A549 (cell line): ENCODE data around the gene ZNF326. TPM values are rescaled to one million over a fixed set of nuclear protein-coding genes. Genes with fewer than 3 reads are reported as not detected.
A peak's percentile ranks its signal among the peaks of the same experiment; 100 is the strongest.

Source experiments
- ATAC-seq, 2 experiments: fragments of 200-7000 bp in 1 of 2; fragments of >200 bp in 1 of 2; cut with Nextera tagmentation in 1 of 2; cut with Tn5 transposase in 1 of 2; 3 replicates each; pipeline versions ENCODE4 v1.8.0 to v1.9.1; 2018 to 2020; ENCODE audit warnings: mild to moderate bottlenecking in 1 of 2, moderate library complexity in 1 of 2
- CTCF ChIA-PET: fragments of 300-600 bp; sonication (Branson Sonifier 250); formaldehyde crosslinking; extraction: SDS; loops from one replicate; lab custom pipeline; 2021; ENCODE audit warnings: antibody characterized with exemption, inconsistent platforms; lab: Yijun Ruan, JAX
- POLR2A ChIA-PET: fragments of 350-600 bp; formaldehyde crosslinking; extraction: SDS; loops from one replicate; lab custom pipeline; 2021; ENCODE audit warnings: antibody characterized with exemption, inconsistent platforms; lab: Yijun Ruan, JAX
- DNase-seq, 2 experiments: peaks; one replicate each; pipeline versions ENCODE4 v3.0.0 to v3.0.0-alpha.2; 2011 to 2016; ENCODE audit warnings: low read depth in 1 of 2, low spot score in 1 of 2
- FAIRE-seq: peaks from 2 replicates; lab custom pipeline; 2011; peaks lifted over from hg19 to GRCh38; lab: Jason Lieb, UNC
- H3K27ac ChIP-seq, 2 experiments: fragments of >200 bp; sonication (Bioruptor Twin); formaldehyde crosslinking; 3 replicates each; pipeline ENCODE4 v1.5.1; 2016 to 2017
- H3K4me1 ChIP-seq: fragments of >200 bp; sonication (Bioruptor Twin); formaldehyde crosslinking; 3 replicates; pipeline ENCODE4 v1.6.1; 2016
- H3K4me2 ChIP-seq: fragments of >200 bp; sonication (Bioruptor Twin); formaldehyde crosslinking; 3 replicates; pipeline ENCODE4 v1.6.1; 2016
- H3K4me3 ChIP-seq: fragments of >200 bp; sonication (Bioruptor Twin); formaldehyde crosslinking; 3 replicates; pipeline ENCODE4 v1.5.1; 2016
- H3K9me3 ChIP-seq: fragments of >200 bp; sonication (Bioruptor Twin); formaldehyde crosslinking; 3 replicates; pipeline ENCODE4 v1.6.1; 2016
- BCL3 ChIP-seq: fragments of >200 bp; sonication (Bioruptor Twin); formaldehyde crosslinking; IDR thresholded peaks from 3 replicates; pipeline ENCODE4 v1.6.1; 2016
- CBX2 ChIP-seq: fragments of 200-600 bp; sonication (generic); IDR thresholded peaks from 2 replicates; pipeline ENCODE4 v1.6.1; 2016; ENCODE audit warnings: low read depth, mild to moderate bottlenecking, borderline replicate concordance
- CBX8 ChIP-seq: fragments of 200-600 bp; sonication (generic); IDR thresholded peaks from 2 replicates; pipeline ENCODE4 v1.6.1; 2016
- EP300 ChIP-seq, 2 experiments: fragments of >200 bp; sonication (Bioruptor Twin); formaldehyde crosslinking; IDR thresholded peaks; 2 replicates in 1 of 2; 3 replicates in 1 of 2; pipeline ENCODE4 v1.6.1; 2016 to 2017
- FOSL2 ChIP-seq, 2 experiments: fragments of 450-650 bp in 1 of 2; fragments of >200 bp in 1 of 2; sonication (Bioruptor Twin) in 1 of 2; formaldehyde crosslinking; IDR thresholded peaks; 2 replicates each; pipeline versions ENCODE4 v1.5.0 to v1.6.1; 2016 to 2020; ENCODE audit warnings: mild to moderate bottlenecking in 1 of 2, moderate library complexity in 1 of 2
- GATA3 ChIP-seq: IDR thresholded peaks from 2 replicates; pipeline ENCODE4 v1.6.1; 2012; ENCODE audit warnings: borderline replicate concordance
- MAFK ChIP-seq: fragments of 450-650 bp; IDR thresholded peaks from 2 replicates; pipeline ENCODE4 v1.6.1; 2014; ENCODE audit not compliant: partially characterized antibody
- MAX ChIP-seq: IDR thresholded peaks from 2 replicates; pipeline ENCODE4 v1.6.1; 2012
- NPAS2 ChIP-seq: fragments of 250-450 bp; sonication (Bioruptor Pico); IDR thresholded peaks from 2 replicates; pipeline ENCODE4 v1.8.0; 2022; ENCODE audit warnings: mild to moderate bottlenecking, moderate library complexity, borderline replicate concordance
- NR3C1 ChIP-seq: fragments of >200 bp; sonication (Bioruptor Twin); formaldehyde crosslinking; IDR thresholded peaks from 3 replicates; pipeline ENCODE4 v1.6.1; 2017
- PHF8 ChIP-seq: fragments of 200-600 bp; sonication (generic); IDR thresholded peaks from 2 replicates; pipeline ENCODE4 v1.6.1; 2016; ENCODE audit warnings: low read depth, mild to moderate bottlenecking, antibody characterized with exemption, moderate library complexity, borderline replicate concordance
- RAD21 ChIP-seq, 2 experiments: fragments of >200 bp in 1 of 2; sonication (Bioruptor Twin) in 1 of 2; formaldehyde crosslinking in 1 of 2; IDR thresholded peaks in 1 of 2; conservative IDR thresholded peaks in 1 of 2; 2 replicates in 1 of 2; 3 replicates in 1 of 2; pipeline ENCODE4 v1.6.1; 2012 to 2018; ENCODE audit warnings: inconsistent platforms in 1 of 2
- RARB ChIP-seq: fragments of 250-450 bp; sonication (Bioruptor Pico); IDR thresholded peaks from 2 replicates; pipeline ENCODE4 v1.8.0; 2021; ENCODE audit warnings: mild to moderate bottlenecking, moderate library complexity
- RFX5 ChIP-seq: fragments of 450-650 bp; IDR thresholded peaks from 2 replicates; pipeline ENCODE4 v1.7.1; 2014; ENCODE audit warnings: antibody characterized with exemption, mild to moderate bottlenecking, moderate library complexity
- RNF2 ChIP-seq: fragments of 200-600 bp; sonication (generic); IDR thresholded peaks from 2 replicates; pipeline ENCODE4 v1.6.1; 2016; ENCODE audit warnings: low read depth, mild to moderate bottlenecking, antibody characterized with exemption, moderate library complexity, borderline replicate concordance
- TP53 ChIP-seq: fragments of 250-450 bp; sonication (Bioruptor Pico); IDR thresholded peaks from 2 replicates; pipeline ENCODE4 v1.5.0; 2021; ENCODE audit warnings: mild to moderate bottlenecking, moderate library complexity
- WGBS: methylation state at CpG from one replicate; pipeline ENCODE4 v1.1.6; 2017; ENCODE audit errors: missing lambda C conversion rate; 5-methylcytosine and 5-hydroxymethylcytosine counted together
- polyA plus RNA-seq, 4 experiments: library from polyadenylated mRNA; depleted of rRNA in 3 of 4; stranded (reverse); fragments of >200 nt; fragmentation: RNase III in 1 of 4; extraction: RNeasy Plus Mini Kit Qiagen cat#74134 plus additional on column Dnase treatment in 1 of 4; gene quantifications; 2 replicates in 3 of 4; 3 replicates in 1 of 4; pipeline ENCODE4 v1.2.3, GENCODE V29; 2011 to 2017
- TF ChIP-seq, protein P1 (sequence below): fragments of 250-450 bp; sonication (Bioruptor Pico); IDR thresholded peaks from 2 replicates; pipeline ENCODE4 v1.5.0; 2020; ENCODE audit warnings: low read depth, mild to moderate bottlenecking, moderate library complexity
- TF ChIP-seq, protein P2 (sequence below): fragments of 250-450 bp; sonication (Bioruptor Pico); IDR thresholded peaks from 2 replicates; pipeline ENCODE4 v1.5.0; 2021; ENCODE audit warnings: mild to moderate bottlenecking, moderate library complexity, borderline replicate concordance

ZNF326 gene
- polyA plus RNA-seq, 2 of the 4 experiments (the other 2 are of a cell fraction): 32.3 to 47.8 TPM

GRCh38 chr1:89994231-89994804, 592 bp upstream of the ZNF326 start:
- Histone ChIP-seq H3K4me1 (peaks cover 55% of the 10 kb centered on the region), H3K4me2 (peak overlapping the region; percentile 73), H3K9me3 (no peaks in the 10 kb centered on the region), H3K27ac (peak overlapping the region; percentile 92 to 95), H3K4me3 (peak overlapping the region; percentile 72)
- POLR2A ChIA-PET: interaction anchor here (1.0 kb wide), 2 partner anchors 19 to 192 kb away, joined by 3 read pairs; no protein-coding TSS in a partner anchor
- no peak for FAIRE-seq
- CTCF ChIA-PET: interaction anchor here (1.0 to 1.2 kb wide), 2 partner anchors 186 to 195 kb away, joined by 3 read pairs; no protein-coding TSS in a partner anchor
- no peak for DNase-seq
- 71% methylated on average over 16 of the region's 16 CpGs for WGBS
- no peak for ATAC-seq
- TF ChIP-seq BCL3 (no peak), FOSL2 (IDR thresholded peaks at IDR 0.05) (no peak), FOSL2 (CRISPR knock-in tag; IDR thresholded peaks at IDR 0.05) (peak; percentile 53; the same call in 1 of the 2 replicates)

GRCh38 chr1:89995598-89996449, 914 bp downstream of the ZNF326 start:
- FAIRE-seq (no peak), DNase-seq (no peak), ATAC-seq (peak in 1 of 2 experiments; percentile 70; a peak in 3 of 6 replicates)
- Histone ChIP-seq H3K4me2 (peak overlapping the region; percentile 92), H3K4me1 (peaks cover 60% of the 10 kb centered on the region), H3K4me3 (peak overlapping the region; percentile 72), H3K27ac (peak overlapping the region; percentile 92 to 95), H3K9me3 (no peaks in the 10 kb centered on the region)
- TF ChIP-seq PHF8: no peak
- no peak for TF ChIP-seq RNF2
- TF ChIP-seq RFX5: no peak
- TF ChIP-seq FOSL2 (IDR thresholded peaks at IDR 0.05): no peak
- TF ChIP-seq FOSL2 (CRISPR knock-in tag; IDR thresholded peaks at IDR 0.05): no peak
- TF ChIP-seq CBX2: no peak
- TF ChIP-seq RAD21 (conservative IDR thresholded peaks at IDR 0.05 in 1 of 2, IDR thresholded peaks at IDR 0.05 in 1 of 2): no peak
- no peak for TF ChIP-seq MAFK
- no peak for TF ChIP-seq NPAS2 (CRISPR knock-in tag)
- TF ChIP-seq MAX: no peak
- TF ChIP-seq GATA3: no peak
- TF ChIP-seq, protein P1, sequence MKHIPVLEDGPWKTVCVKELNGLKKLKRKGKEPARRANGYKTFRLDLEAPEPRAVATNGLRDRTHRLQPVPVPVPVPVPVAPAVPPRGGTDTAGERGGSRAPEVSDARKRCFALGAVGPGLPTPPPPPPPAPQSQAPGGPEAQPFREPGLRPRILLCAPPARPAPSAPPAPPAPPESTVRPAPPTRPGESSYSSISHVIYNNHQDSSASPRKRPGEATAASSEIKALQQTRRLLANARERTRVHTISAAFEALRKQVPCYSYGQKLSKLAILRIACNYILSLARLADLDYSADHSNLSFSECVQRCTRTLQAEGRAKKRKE (CRISPR knock-in tag): no peak
- TF ChIP-seq CBX8: no peak
- no peak for TF ChIP-seq RARB (CRISPR knock-in tag)
- no peak for TF ChIP-seq NR3C1
- TF ChIP-seq TP53 (CRISPR knock-in tag): no peak
- no peak for TF ChIP-seq EP300 (IDR thresholded peaks at IDR 0.05)
- TF ChIP-seq, protein P2, sequence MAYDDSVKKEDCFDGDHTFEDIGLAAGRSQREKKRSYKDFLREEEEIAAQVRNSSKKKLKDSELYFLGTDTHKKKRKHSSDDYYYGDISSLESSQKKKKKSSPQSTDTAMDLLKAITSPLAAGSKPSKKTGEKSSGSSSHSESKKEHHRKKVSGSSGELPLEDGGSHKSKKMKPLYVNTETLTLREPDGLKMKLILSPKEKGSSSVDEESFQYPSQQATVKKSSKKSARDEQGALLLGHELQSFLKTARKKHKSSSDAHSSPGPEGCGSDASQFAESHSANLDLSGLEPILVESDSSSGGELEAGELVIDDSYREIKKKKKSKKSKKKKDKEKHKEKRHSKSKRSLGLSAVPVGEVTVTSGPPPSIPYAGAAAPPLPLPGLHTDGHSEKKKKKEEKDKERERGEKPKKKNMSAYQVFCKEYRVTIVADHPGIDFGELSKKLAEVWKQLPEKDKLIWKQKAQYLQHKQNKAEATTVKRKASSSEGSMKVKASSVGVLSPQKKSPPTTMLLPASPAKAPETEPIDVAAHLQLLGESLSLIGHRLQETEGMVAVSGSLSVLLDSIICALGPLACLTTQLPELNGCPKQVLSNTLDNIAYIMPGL: no peak
- CTCF ChIA-PET: no interaction called here
- POLR2A ChIA-PET: interaction anchor here (1.0 kb wide), 2 partner anchors 21 to 194 kb away, joined by 3 read pairs; no protein-coding TSS in a partner anchor
- WGBS: 0% methylated on average over 6 of the region's 15 CpGs
